GM21381 (cell line): ENCODE measurements around the gene OXA1L.
"Not testable (repeated sequence)": the region's sequence is repeated elsewhere in the genome, so short reads cannot be mapped to it uniquely, and the experiment has no call there.

Experiments
- ATAC-seq: cut with Tn5 transposase; IDR thresholded peaks from one replicate; pipeline ENCODE4 v1.9.1; 2021; ENCODE audit warnings: mild to moderate bottlenecking, moderate library complexity; ENCODE audit not compliant: unreplicated experiment

Gene OXA1L

GRCh38 chr14:22766457-22767322 lies at the start of gene OXA1L:
Gene OXA1L, plus strand, starts transcription at chr14:22766688. Its CDS starts 14 bp downstream, at chr14:22766702.
- ATAC-seq, result peak; percentile 86

- no peak for ATAC-seq
These were observed 48.4 kb upstream of the OXA1L start for GRCh38 chr14:22718091-22718490.

DNA sequence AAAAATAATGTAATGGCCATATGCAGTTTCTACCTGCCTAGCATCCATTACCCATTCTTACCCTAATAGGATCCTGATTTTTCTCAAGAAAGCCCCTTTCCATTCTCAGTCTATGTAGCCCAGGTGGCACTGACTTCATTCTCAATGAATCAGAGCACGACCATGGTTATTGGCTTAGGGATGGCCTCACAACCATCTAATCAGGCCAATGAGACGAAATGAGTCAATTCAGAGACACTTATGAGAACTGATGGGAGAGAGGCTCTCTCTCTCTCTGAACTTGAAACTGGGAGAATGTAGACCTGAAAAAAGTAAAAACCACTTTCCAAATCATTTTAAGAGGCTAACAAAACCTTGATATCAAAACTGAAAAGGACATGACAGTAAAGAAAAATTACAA lies 45.3 kb upstream of the OXA1L start:
- ATAC-seq, result no peak

DNA sequence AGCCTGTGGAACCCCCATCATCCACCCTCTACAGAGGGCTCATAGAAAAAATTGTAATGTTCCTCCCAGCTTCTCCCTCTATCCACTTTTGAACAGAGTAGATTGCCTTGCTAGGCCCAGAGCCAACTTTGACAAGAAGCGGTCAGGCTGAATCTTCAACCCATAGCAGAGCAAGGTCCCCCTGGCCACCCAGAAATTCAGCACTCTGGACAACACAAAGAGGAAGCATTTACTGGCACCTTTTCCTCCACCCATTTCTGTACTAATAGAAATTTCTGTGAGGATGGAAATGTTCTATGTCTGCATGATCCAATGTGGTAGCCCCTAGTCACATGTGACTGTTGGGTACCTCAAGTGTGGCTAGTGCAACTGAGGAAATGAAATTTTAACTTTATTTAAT lies 42.7 kb upstream of the OXA1L start:
- ATAC-seq, result no peak

DNA sequence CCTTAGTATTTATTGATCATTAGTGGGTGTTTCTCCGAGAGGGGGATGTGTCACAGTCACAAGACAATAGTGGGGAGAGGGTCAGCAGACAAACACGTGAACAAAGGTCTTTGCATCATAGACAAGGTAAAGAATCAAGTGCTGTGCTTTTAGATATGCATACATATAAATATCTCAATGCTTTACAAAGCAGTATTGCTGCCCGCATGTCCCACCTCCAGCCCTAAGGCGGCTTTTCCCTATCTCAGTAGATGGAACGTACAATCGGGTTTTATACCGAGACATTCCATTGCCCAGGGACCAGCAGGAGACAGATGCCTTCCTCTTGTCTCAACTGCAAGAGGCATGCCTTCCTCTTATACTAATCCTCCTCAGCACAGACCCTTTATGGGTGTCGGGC lies 41.6 kb upstream of the OXA1L start:
- ATAC-seq, result not testable (repeated sequence)

DNA sequence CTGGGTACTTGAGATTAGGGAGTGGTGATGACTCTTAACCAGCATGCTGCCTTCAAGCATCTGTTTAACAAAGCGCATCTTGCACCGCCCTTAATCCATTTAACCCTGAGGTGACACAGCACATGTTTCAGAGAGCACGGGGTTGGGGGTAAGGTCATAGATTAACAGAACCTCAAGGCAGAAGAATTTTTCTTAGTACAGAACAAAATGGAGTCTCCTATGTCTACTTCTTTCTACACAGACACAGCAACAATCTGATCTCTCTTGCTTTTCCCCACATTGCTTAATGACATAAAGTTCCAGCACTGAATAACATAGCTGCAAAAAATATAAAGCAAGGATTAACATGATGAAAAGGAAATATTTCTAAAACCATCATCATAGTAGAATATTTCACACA lies 41.1 kb upstream of the OXA1L start:
- not testable (repeated sequence) for ATAC-seq

DNA sequence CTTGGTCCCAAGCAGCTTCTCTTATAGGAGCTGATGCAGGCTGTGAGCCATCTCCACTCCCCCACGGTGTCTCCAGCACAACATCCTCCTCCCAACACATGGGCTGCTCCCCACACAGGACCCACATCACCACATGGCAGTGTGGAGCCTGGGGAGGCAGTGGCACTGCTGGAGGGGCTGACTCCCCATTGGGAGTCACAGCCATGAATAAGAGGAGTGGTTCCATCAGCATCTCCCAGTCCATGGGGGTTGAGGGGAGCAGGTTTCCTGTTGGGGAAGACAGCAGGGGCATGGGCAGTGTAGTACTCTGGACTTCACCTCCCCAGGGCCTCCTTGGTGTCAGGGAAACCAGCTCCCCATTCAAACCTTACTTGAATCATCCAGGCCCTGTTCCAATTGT lies 40.5 kb upstream of the OXA1L start:
- ATAC-seq, result no peak

DNA sequence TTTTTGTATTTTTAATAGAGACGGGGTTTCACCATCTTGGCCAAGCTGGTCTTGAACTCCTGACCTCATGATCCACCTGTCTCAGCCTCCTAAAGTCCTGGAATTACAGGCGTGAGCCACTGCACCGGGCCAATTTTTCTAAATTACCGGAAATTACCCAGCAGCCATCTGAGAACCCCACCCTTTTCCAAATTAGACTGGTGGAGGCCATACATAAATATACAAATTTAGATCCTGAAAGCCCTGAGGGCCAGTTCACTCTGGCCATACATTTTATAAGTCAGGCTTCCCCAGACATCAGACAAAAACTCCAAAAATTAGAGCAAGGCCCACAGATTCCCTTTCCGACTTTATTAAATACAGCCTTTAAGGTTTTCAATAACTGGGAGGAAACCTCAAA lies 34.4 kb upstream of the OXA1L start:
- ATAC-seq, result not testable (repeated sequence)

GRCh38 chr14:22733829-22734228 lies 32.7 kb upstream of the OXA1L start:
- no peak for ATAC-seq

DNA sequence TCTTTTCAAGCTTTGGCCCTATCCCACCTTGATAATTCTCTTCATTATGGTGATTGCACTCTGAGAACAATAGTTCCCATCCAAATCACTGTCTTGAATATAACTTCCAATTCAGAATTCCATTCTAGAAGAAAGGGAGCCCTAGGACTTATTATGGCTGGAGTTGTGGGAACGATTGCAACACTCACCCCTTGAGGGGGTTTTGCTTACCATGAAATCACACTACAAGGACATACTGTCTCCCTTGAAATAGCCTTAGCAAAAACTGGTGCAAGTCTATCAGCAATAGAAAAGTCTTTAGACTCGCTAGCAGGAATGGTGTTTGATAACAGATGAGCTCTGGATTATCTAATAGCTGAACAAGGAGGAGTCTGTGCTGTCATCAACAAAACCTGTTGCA lies 31.4 kb upstream of the OXA1L start:
- no peak for ATAC-seq

DNA sequence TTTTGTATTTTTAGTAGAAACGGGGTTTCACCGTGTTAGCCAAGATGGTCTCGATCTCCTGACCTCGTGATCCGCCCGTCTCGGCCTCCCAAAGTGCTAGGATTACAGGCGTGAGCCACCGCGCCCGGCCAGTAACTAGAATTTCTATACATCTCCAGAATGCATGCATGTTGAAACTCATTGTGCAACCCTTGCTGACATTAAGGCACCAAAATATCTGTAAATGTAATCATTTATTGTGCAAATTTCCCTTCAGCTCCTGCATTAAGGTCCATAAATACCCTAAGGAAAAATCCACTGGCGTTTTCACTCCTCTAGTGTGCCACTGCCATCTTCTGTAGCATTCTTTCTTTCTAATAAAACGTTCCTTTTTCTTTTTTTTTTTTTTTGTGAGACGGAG lies 30.1 kb upstream of the OXA1L start:
- not testable (repeated sequence) for ATAC-seq

DNA sequence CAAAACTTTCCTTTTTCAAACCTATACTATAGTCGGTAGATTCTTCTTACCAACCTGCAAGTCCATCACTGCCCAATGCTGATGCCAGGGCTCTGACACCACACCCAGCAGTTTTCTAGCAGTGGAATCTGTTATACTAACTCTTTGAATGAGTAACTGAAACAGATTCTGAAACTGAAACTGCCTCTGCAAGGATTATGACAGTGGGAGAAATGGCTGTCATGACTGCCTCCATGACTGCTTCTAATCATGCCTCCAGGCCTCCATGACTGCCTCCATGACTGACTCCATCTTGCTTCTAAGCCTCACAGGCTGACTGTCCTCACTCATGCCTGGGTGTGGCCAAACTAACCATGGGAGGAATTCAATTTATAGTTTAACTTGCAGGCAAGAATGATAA lies 29.4 kb upstream of the OXA1L start:
- peak; percentile 69 for ATAC-seq

GRCh38 chr14:22739423-22739822 lies 27.1 kb upstream of the OXA1L start:
- ATAC-seq, result no peak

GRCh38 chr14:22740020-22740419 lies 26.5 kb upstream of the OXA1L start:
- no peak for ATAC-seq

DNA sequence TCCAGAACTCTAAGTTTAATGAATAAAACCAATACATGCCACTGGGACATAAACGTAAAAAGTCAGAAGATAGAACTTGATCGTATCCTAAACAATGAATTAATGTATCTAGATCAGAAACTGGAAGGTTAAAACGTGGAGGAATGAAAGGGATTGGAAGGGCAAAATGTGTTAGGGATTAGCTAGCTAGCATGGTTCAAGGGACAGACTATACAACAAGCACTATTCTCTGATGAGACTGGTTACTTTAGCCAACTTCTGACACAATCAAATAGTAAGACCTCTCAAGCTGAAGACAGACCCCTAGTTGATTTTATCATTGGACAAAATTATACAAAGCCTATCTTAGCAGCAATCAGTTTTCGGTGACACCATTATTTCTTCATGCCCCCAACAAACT lies 18.7 kb upstream of the OXA1L start:
- ATAC-seq, result no peak

- ATAC-seq, result no peak
These were observed 18.3 kb upstream of the OXA1L start for GRCh38 chr14:22748206-22748605.

GRCh38 chr14:22748631-22749068 lies 17.8 kb upstream of the OXA1L start:
- no peak for ATAC-seq

DNA sequence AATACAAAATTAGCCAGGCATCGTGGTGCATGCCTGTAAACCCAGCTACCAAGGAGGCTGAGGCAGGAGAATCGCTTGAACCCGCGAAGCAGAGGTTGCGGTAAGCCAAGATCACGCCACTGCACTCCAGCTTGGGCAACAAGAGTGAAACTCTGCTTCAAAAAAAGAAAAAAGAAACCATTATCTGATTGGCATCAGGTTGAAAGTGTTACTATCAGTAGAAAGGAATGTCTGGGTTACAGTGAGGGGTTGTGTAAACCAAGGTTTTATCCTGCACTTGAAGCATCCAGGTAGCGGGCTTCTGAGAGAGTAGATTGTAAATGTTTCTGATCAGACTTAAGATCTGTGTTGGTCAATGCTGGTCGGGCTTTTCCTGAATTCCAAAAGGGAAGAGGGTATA lies 14.1 kb upstream of the OXA1L start:
- ATAC-seq, result no peak

DNA sequence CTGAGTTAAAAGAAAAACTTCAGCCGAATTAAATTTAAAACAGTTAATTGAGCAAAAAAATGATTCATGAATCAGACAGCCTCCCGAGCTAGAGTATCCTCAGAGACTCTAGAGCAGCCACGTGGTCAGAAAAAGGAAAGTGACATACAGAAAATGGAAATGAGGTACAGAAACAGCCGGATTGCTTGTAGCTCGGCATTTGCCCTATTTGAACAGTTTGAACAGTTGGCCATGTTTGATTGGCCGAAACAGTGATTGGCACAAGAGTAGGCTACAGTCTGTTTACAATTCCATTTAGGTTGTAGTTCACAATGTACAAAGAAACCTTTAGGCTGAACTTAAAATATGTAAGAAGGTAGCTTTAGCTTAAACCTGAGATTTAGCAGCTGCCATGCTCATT lies 12.9 kb upstream of the OXA1L start:
- no peak for ATAC-seq

- ATAC-seq, result not testable (repeated sequence)
These were observed 8.4 kb upstream of the OXA1L start for GRCh38 chr14:22757972-22758650.

- no peak for ATAC-seq
These were observed 4.8 kb upstream of the OXA1L start for GRCh38 chr14:22761734-22762133.

DNA sequence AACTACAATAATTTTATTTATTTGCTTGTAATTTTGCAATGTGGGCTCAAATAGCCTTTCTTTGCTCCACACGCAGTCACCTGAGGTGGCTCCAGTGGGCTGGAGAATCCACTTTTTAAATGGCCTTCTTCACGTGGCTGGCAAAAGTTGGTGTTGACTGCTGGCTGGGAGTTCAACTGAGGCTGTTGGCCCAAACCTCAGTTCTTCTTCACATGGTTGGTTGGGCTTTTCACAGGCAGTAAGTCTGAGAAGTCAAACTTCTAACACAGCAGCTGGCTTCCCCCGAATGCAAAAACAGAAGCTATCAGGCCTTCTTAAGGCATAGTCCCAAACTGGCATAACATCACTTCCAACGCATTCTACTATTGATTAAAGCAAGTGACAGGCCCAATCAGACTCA lies 2.1 kb upstream of the OXA1L start:
- ATAC-seq, result no peak

DNA sequence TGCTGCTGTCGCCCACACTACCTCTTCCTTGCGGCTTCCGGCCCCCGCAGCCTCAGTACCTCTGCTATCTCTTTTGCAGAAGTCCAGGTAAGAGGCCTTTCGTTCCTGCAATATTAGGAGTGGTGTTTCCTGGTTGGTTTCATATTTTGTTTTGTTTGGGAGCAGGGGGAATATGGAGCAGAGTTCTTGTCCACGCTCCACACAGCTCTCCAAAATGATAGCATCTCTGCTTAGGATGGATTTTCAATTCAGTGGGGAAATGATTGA lies 768 bp downstream of the OXA1L start:
- ATAC-seq, result no peak
